NOMO-1 treated with DMSO at 0.1 percent for 48 hours (cell line): ENCODE results near the gene CDK19.
"Not testable (repeated sequence)": the region's sequence is repeated elsewhere in the genome, so short reads cannot be mapped to it uniquely, and the experiment has no call there.

Experiments used
- DNase-seq: peaks from one replicate; lab custom pipeline; 2025; ENCODE audit not compliant: unreplicated experiment; lab: John Stamatoyannopoulos, UW

CDK19 gene

DNA sequence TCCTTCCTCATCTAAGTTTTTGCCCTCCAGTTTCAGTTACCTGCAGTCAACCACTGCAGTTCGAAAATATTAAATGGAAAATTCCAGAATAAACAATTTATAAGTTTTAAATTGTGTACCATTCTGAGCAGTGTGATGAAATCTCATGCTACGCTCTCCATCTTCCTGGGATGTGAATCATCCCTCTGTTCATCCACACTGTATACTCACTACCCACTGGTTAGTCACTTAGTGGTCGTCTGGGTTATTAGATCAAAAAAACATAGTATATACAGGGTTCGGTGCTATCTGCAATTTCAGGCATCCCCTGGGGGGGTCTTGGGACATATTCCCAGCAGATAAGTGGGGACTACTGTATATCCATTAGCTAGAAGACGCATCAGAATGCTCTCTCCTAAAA lies 186.9 kb downstream of the CDK19 start:
- no peak for DNase-seq

DNA sequence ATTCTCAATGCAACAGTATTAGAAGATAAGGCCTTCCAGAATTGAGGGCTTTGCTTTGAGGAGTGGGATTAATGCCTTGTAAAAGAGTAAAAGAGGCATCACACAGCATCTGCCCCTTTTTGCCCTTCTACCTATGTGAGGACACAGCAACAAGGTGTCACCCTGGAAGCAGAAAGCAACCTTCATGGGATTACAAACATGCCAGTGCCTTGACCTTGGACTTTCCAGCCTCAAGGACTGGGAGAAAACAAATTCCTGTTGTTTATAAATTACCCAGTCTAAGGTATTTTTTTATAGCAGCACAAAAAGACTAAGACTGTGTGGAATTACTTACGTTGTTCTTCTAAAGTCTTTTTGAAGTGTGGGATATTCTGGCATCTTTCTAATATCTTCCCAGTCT lies 188.8 kb downstream of the CDK19 start:
- DNase-seq, result no peak

DNA sequence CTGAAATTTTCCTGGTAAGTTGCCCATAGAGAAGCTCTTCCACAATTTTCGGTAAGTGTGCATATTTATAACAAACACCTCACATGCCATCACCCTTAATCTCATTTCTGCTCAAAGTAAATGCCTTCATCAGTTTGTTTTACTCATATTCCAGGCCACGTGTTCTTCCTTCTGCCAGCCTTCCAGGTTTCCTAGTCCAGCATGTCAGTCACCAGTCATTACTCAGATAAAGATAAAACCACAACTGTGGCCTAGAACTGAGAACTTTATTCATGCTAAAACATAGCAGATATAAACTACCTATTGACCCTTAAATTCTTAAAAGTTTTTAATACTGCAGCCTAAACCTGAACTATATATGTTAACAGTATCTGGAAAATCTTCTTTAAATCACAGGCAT lies 189.4 kb downstream of the CDK19 start:
- no peak for DNase-seq

DNA sequence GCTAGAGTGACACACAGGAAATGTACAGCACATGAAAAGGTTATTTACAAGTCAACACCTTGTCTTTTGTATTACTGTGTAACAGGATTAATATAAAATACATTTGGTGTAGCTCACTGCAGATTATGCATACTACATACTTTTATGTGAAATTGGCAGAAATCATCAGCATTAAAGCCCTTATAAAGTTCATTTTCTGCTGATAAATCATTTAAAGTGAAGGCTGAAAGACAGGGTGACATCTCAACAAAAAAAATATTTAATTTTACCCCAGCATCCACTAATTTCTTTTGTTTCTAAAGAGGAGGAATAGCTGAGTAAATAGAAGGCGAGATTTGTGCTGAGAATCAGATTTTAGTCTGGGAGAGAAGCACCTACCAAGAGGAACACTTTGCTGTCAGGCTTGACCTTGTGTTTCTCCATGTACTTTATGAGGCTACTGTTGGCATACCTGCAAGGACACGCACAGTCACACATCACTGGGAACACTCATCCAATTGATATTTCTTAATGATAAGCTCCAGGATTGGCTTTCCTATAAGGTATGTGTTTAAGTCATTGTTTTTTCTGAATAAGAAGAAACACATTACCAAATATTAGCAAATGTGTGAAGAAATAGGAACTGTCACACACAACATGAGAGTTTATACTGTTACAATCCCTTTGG lies 192.2 kb downstream of the CDK19 start:
- DNase-seq, result no peak

DNA sequence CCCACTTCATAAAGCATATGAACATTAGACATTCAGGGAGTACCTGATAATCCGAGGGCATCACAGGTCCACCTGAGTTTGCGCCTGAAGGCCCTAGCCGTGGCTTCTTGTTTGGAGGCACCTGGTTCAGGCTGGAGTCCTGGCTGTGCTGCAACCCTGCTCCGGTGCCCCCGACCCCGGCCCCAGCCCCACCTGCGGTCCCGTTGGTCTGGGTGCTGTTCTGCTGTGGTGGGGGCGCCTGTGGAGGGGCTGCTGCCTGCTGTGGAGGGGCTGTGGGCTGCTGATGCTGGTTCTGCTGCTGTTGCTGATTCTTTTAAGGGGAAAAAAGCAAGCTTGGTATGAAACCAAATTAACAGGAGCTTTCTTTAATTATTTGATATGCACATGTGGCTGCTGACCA lies 194.2 kb downstream of the CDK19 start:
- no peak for DNase-seq

DNA sequence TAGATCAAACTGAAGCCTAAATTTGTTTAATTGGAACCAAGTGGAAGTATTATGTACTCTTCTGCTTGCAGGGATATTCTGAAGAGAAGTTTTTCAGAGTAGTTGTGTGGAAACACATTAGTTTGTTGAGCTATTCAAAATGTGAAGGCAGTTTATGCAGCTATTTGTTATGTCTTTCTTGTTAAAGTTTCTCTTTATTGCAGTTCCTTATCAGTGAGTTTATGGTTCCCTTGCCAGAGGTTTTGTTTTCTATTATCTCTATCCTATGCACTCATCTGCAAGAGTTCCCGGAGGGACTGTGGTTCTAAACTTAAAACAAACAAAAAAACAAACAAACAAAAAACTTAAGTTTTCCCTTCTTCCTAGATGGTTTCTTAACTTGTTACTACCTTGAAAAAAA lies 195.2 kb downstream of the CDK19 start:
- no peak for DNase-seq

DNA sequence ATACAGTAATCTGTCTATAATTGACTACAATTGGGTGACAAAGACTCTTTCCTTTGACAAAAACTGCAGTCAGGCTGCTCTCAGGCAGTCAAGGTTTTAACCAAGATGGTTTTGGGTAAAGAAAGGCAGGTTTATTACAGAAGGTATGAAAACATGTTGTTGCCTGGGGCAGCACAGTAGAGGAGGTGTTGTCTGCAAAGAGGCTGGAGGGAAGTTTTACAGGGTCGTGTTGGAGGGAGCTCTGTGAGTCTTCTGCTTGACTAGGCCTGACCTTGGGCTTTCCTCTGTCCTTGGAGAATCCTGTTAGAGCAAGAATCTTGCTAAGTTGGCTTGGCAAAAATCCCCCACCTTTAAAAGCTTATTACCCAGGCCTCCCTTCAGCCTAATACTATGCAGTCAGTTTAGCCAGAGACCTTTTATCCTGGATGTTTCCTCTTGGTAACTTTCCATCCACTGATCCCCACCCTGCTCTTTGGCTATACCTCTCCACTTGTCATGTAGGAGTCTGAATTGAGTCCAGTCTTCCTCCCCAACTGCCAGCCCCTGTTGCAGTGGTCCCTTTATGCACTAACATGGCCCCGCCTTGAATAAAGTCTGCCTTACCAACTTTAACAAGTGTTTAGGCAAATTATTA lies 195.9 kb downstream of the CDK19 start:
- no peak for DNase-seq

DNA sequence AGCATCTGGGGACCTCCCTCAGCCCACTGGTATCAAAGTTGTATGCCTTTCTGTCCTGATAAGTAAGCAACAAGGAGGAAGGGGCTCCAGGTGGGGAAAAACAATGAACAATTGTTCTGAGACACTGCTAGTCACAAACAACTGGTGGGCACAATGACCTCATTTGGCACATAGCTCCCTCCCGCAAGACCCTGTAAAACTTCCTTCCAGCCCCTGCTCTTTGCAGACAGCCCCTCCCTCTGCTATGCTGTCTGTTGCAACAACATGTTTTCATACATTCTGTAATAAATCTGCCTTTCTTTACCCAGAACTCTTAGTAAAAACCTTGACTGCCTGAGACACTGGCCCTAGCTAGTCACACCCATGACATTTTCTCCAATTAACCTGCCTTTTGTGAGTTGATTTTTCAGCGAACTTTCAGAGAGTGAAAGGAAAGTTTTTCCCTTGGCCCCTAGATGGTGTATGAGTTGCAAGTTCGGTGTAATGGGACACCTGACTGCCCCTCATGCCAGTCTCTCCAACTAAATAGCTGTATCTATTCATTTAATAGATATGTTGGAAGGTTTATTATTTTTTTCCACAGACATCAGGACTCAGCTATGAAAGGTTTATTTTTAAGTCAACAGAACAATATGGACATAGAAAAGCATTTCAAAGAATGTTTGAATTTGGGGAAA lies 196.5 kb downstream of the CDK19 start:
- DNase-seq, result no peak

DNA sequence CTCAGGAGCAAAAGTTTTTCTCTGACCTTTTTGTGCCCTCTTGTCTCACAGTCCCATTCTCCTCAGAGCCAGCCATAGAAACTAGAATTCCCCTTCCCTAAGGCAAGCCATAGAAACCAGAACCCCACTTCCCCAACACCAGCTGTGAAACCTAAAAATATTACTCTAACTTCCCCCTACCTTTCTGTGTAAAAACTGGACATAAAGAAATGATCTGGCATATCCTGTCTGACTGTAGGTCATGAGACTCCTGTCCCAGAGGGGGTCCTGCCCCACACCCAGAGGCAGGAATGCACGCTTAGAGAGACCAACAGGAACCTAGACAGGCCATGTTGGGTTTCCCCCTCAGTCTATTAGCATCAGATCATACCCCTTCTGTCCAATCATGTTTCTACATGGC lies 198.2 kb downstream of the CDK19 start:
- DNase-seq, result no peak

DNA sequence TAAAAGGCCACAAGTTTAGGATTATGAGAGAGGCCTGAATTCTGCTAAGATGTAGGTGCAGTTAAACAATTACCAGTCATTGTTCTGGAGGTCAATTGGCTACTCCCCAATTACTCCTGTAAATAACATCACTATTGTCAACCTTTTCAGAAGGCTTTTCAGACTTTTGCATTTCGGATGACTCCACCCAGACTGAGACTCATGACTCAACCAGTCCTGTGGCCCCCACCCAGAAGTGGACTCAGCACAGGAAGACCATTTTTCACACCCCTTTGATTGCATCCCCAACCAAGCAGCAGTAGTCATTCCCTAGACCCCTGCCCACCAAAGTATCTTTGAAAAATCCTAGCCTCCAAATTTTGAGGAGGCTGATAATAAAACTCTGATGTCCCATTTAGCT lies 199.5 kb downstream of the CDK19 start:
- DNase-seq, result no peak

DNA sequence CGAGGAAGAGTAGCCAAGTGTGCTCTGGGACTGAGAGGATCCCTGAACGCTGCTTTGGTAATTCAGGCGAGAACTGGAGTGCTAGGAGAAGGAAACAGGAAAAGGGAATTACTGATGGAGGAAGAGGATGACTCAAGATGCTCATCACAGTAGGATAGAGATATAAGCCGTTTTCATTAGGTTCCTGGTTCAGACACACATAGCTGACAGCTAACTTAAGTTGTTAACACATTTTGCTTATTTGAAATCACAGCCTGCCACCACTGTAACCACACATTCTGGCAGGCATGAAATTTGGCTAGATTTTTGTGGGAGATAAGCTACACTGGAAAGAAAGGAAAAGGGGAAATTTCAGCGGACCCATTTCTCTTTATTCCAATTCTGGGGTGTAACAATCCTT lies 200.7 kb downstream of the CDK19 start:
- no peak for DNase-seq

DNA sequence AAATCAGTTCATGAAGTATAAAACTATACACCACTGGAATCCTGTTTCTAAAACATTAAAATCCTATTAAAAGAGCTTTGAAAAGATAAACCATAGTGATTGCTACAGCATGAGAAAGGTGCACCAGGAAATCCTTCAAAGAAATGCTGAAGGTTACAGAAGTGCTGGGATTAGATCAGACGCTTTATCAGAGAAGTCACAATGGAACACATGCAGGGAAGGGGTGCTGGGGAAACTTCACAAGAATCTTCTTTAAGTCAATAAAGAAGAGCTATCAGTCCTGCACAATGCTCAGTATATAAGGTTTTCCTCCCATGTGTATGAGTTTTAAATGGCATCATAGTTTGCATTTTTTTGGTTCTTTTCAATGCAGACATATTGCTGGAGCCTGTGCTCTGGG lies 201.2 kb downstream of the CDK19 start:
- DNase-seq, result no peak

DNA sequence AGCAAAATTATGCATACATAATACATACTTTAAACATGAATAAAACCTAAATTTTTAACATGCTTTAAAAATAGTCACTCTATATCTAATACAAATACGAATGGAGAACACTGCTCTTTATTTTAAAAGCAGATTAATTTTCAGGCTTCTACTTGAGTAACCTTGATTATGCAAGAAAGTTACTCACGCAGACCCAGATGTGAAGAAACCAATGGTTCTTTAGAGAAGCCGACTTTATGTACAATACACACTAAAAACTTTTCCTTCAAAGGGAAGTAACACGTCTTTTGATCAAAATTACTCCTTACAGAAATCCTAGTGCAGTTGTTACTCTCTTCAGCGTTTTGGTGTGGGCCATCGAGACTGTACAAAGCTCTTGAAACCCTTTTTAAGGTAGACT lies 201.9 kb downstream of the CDK19 start:
- peak; percentile 80 for DNase-seq

DNA sequence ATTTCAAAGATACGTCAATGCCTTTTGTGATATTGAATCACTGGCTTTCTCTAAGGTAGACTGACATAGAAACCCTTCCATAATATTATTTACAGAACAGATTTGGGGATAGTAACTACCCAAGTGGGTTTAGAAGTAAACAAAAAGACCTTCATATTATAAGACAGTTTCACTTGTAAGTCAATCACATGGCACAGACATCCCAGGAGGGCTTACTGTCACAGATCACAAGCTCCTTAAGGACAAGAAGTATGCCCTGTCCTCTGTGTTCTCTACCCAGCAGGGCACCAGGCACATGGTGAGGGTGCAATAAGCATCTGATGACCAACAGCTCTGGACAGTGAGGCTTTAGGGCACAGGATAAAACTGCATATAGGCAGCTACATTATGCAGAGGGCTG lies 203.0 kb downstream of the CDK19 start:
- DNase-seq, result no peak

DNA sequence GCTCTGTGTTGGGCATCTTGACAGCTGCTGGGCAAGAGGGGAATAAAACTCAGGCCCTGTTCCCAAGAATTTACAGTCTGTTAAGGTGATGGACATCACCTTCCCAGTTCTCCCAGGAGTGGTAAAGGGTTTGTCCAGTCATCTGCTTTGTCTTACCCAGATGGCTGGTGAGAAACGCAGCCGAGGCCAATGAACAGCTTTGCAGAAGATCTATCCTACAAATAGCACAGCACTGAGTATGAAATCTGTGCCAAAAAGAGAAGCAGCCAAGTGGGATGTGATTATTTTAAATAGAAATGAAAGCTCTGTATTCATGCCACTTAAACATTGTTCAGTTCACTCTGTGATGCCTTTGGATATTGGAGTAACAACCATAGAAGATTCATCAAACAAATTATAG lies 206.2 kb downstream of the CDK19 start:
- DNase-seq, result no peak

DNA sequence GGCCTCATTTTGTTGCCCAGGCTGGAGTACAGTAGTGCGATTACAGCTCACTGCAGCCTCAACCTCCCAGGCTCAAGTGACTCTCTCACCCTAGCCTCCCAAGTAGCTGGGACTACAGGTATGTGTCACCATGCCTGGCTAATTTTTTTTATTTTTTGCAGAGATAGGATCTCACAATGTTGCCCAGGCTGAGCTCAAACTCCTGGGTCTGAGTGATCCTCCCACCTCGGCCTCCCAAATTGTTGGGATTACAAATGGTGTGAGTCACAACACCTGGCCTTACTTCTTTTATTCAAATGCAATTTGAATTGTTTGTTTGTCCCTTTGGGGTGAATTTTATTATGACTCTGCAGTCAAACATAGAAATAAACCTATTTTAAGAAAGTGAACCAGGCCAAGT lies 207.1 kb downstream of the CDK19 start:
- no peak for DNase-seq

DNA sequence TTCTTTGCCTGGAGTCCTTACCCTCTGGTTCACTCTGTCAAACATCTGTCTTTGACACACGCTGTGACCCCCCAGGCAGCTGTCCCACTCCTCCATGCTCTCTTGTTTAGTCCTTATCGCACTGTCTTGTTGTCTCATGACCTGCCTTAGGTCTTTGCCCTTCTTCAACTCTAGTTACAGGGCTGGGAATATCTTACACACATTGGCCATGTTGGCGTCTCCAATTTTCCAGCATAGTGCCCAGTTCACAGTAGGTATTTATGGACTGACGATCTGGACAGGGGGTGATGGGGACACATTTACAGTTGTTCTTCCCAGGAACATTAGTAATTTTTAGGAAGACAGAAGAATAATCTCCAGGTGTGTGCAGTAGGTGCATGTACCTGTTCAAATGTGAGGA lies 209.1 kb downstream of the CDK19 start:
- DNase-seq, result no peak

DNA sequence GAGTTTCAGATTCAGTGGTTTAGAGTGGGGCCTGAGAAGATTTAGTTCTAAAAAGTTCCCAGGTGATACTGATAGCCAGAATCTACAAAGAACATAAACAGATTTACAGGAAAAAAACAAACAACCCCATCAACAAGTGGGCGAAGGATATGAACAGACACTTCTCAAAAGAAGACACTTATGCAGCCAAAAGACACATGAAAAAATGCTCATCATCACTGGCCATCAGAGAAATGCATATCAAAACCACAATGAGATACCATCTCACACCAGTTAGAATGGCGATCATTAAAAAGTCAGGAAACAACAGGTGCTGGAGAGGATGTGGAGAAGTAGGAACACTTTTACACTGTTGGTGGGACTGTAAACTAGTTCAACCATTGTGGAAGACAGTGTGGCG lies 214.6 kb downstream of the CDK19 start:
- not testable (repeated sequence) for DNase-seq

DNA sequence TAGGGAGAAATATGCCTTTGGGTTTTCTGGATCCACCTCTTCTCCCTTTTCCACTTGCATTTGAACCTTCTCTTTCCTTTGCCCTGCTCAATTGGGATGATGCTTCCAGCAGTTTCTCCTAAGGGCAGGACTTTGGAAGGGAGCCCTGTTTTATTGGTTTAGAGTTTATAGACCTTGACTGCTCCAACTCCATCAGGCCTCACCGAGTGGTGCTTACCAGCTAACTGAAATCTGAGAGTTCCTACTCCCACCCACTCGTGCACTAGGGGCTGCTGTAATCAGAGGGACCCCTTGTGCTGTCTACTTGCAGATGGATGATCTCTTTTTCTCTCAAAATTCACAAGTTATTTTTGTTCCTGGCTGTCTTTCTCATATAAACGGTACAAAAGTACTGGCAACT lies 217.5 kb downstream of the CDK19 start:
- no peak for DNase-seq

DNA sequence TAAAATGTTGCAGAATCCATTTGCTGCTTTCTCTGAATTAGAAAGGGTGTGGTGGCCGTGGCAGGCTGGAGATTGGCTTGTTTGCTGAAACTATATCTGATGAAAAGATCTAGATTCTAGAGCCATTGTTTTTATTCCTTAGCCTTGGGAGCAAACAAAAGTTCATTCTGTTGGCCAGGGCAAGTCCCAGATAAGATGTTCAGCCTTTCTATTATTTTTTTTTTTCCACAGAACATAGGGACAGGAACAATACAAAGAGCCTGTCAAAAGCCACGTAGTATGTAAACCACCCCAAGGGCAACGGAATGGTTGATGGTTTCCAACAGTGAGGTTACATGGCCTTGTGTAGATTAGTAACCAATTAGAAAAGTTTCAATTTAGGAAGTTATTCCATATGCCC lies 218.9 kb downstream of the CDK19 start:
- no peak for DNase-seq

DNA sequence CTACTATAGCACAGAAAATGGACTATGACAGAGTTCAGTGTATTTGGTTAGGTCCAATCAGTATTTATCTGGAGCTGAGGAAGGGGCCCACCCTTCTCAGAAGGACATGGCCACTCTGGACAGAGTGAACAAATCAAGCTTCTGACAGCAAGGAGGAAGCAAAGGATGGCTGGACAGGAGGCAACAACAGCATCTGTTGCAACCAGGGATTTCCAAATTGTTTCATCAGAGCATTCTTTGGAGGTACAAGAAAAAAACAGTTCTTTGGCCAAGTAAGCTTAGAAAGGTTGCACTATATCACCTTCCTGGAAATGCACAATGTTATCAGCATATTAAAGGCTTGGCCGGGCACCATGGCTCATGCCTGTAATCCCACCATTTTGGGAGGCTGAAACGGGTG lies 220.2 kb downstream of the CDK19 start:
- DNase-seq, result no peak

DNA sequence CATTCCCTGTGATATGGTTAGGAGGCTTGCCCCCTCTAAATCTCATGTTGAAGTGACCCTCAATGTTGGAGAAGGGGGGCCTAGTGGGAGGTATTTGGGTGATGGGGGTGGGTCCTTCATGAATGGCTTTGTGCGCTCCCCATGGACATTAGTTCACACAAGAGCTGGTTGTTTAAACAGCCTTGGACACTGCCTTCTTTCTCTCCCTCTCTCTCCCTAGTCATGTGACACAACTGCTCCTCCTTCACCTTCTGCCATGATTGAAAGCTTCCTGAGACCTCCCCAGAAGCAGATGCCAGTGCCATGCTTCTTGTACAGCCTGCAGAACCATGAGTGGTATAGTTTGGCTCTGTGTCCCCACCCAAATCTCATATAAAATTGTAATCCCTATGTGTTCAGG lies 221.6 kb downstream of the CDK19 start:
- DNase-seq, result no peak

DNA sequence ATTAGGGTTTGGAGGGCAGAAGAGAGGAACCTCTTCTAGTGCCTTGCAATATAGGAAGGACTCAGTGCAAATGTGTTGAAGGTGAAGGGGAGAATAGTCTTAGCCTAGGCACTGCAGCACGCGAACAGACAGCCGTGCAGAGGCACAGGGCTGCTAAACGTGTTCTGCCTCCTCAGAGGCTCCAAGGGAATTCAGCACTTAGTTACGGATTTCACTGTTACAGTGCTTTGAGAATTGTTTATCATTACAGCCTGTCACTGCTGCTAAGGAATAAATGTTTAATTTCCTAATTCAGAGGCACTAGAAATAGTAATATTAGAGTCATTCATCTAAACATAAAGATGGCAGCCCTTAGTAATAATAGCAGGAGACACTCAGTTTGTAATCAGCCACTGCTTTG lies 222.5 kb downstream of the CDK19 start:
- no peak for DNase-seq
